Neural cell (in vitro differentiated cells): ENCODE results near the gene TTC34. TPM values are rescaled to one million over a fixed set of nuclear protein-coding genes. Genes with fewer than 3 reads are reported as not detected.

Source experiments
- H2AFZ ChIP-seq: fragments of 200-600, 300-800 bp; sonication (generic), shearing (Covaris generic); 2 replicates; pipeline ENCODE4 v1.6.0; 2014; ENCODE audit warnings: low read depth, mild to moderate bottlenecking, antibody characterized with exemption, low read length, moderate library complexity
- H3F3A ChIP-seq: fragments of 200-600 bp; shearing (Covaris generic); 2 replicates; pipeline ENCODE4 v1.6.1; 2016; ENCODE audit warnings: mild to moderate bottlenecking, moderate library complexity, mixed read lengths, antibody characterized with exemption, low read length; ENCODE audit not compliant: insufficient read depth, poor library complexity, severe bottlenecking
- H3K27ac ChIP-seq: fragments of 200-600, 300-800 bp; sonication (generic), shearing (Covaris generic); 2 replicates; pipeline ENCODE4 v1.5.1; 2014; ENCODE audit warnings: mild to moderate bottlenecking, low read length, moderate library complexity
- H3K27me3 ChIP-seq: fragments of 300-800, 200-600 bp; sonication (generic), shearing (Covaris generic); 2 replicates; pipeline ENCODE4 v1.6.0; 2014; ENCODE audit warnings: mild to moderate bottlenecking, low read depth, low read length, moderate library complexity; ENCODE audit not compliant: insufficient read depth
- H3K36me3 ChIP-seq: fragments of 300-800, 200-600 bp; sonication (generic), shearing (Covaris generic); 2 replicates; pipeline ENCODE4 v1.5.1; 2014; ENCODE audit warnings: mild to moderate bottlenecking, antibody characterized with exemption, low read length, moderate library complexity; ENCODE audit not compliant: insufficient read depth
- H3K4me2 ChIP-seq: fragments of 300-800, 200-600 bp; sonication (generic), shearing (Covaris generic); 2 replicates; pipeline ENCODE4 v1.6.0; 2014; ENCODE audit warnings: mild to moderate bottlenecking, low read length
- H3K4me3 ChIP-seq: fragments of 300-800, 200-600 bp; sonication (generic), shearing (Covaris generic); 2 replicates; pipeline ENCODE4 v1.5.1; 2014; ENCODE audit warnings: mild to moderate bottlenecking, low read length, moderate library complexity
- H3K79me2 ChIP-seq: fragments of 200-600 bp; shearing (Covaris generic); replicated peaks from 2 replicates; pipeline ENCODE4 v1.6.0; 2014; ENCODE audit warnings: mild to moderate bottlenecking, low read length, moderate library complexity; ENCODE audit not compliant: insufficient read depth
- H3K9ac ChIP-seq: fragments of 300-800, 200-600 bp; sonication (generic), shearing (Covaris generic); 2 replicates; pipeline ENCODE4 v1.6.1; 2016; ENCODE audit warnings: mild to moderate bottlenecking, low read length, mixed read lengths
- H3K9me2 ChIP-seq: fragments of 200-600 bp; shearing (Covaris generic); 2 replicates; pipeline ENCODE4 v1.6.1; 2016; ENCODE audit warnings: mild to moderate bottlenecking, low read length, mixed read lengths; ENCODE audit not compliant: insufficient read depth
- H3K9me3 ChIP-seq: fragments of 200-600, 300-800 bp; sonication (generic), shearing (Covaris generic); 2 replicates; pipeline ENCODE4 v1.6.1; 2016; ENCODE audit warnings: mild to moderate bottlenecking, mixed run types, low read length, moderate library complexity, mixed read lengths
- H4K20me1 ChIP-seq: fragments of 200-600 bp; shearing (Covaris generic); 2 replicates; pipeline ENCODE4 v1.6.1; 2016; ENCODE audit warnings: mild to moderate bottlenecking, mixed run types; ENCODE audit not compliant: insufficient read depth
- CTCF ChIP-seq: fragments of 450-650 bp; IDR thresholded peaks from 2 replicates; pipeline ENCODE4 v1.5.1; 2014; ENCODE audit warnings: antibody characterized with exemption, mild to moderate bottlenecking, moderate library complexity; ENCODE audit not compliant: poor library complexity, severe bottlenecking
- EP300 ChIP-seq: fragments of 450-650 bp; conservative IDR thresholded peaks from 2 replicates; pipeline ENCODE4 v1.6.1; 2014; ENCODE audit warnings: antibody characterized with exemption, mild to moderate bottlenecking, moderate library complexity; ENCODE audit not compliant: poor library complexity, severe bottlenecking
- EZH2 ChIP-seq: fragments of 200-600, 300-800 bp; shearing (Covaris generic), sonication (generic); IDR thresholded peaks from 2 replicates; pipeline ENCODE4 v1.6.1; 2014; ENCODE audit warnings: antibody characterized with exemption, low read length, borderline replicate concordance, mild to moderate bottlenecking; ENCODE audit not compliant: insufficient read depth, poor library complexity, severe bottlenecking
- MXI1 ChIP-seq: fragments of 450-650 bp; conservative IDR thresholded peaks from 2 replicates; pipeline ENCODE4 v1.6.1; 2014; ENCODE audit warnings: antibody characterized with exemption, mild to moderate bottlenecking; ENCODE audit not compliant: poor library complexity, severe bottlenecking
- POLR2AphosphoS5 ChIP-seq: IDR thresholded peaks from 2 replicates; pipeline ENCODE4 v1.6.1; 2012
- RAD21 ChIP-seq: fragments of 450-650 bp; conservative IDR thresholded peaks from 2 replicates; pipeline ENCODE4 v1.6.1; 2014; ENCODE audit warnings: antibody characterized with exemption, mild to moderate bottlenecking, moderate library complexity
- SMC3 ChIP-seq: fragments of 450-650 bp; conservative IDR thresholded peaks from 2 replicates; pipeline ENCODE4 v1.6.1; 2014; ENCODE audit warnings: antibody characterized with exemption, mild to moderate bottlenecking, moderate library complexity; ENCODE audit not compliant: poor library complexity
- TAF1 ChIP-seq: IDR thresholded peaks from 2 replicates; pipeline ENCODE4 v1.6.1; 2012; ENCODE audit warnings: low read depth
- polyA plus RNA-seq: library from polyadenylated mRNA; depleted of rRNA; stranded (reverse); fragments of >200 nt; gene quantifications from 2 replicates; pipeline ENCODE4 v1.2.3, GENCODE V29; 2014
- TF ChIP-seq, protein P1 (sequence below): IDR thresholded peaks from 2 replicates; pipeline ENCODE4 v1.6.1; 2012; ENCODE audit warnings: borderline replicate concordance

The TTC34 gene
- polyA plus RNA-seq, 1 donor from 2014 or later: 0.05 TPM

DNA sequence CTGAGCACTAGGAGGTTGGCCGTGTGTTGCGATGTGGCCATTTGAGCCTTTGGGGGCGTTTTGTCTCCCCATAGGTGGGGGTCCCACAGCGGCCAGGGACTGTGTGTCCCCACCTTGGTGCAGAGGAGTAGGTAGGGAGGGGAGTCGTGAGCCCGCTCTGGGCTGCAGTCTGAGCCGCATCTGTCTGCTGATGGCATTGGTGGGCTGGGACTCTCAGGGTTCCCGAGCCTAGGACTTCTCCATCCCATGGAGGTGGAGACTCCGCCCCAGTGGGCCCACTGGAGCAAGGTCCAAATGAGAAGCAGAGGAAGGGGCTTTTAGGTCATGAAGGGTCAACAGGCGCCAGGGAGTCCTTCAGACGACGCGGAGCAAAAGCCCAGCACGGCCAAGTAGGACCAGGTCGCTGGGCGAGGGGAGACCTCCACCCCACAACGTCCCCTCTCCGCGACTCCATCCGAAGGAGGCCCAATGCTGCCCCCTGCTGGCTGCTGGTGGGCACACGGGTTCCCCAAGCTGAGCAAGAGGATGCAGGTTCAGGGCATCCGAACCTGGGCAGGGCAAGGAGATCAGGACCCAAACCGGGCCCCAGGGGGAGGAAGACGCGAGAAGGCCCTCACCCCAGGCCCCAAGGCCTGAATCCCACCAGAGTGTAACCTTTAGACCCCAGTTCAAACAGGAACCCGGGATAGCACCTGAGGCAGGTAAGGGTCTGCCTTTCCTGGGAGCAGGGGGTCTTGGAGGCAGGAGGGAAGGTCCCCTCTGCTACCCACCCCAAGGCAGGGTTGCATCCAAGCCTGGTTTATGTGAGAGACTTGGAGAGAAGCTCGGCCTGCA lies 14.9 kb downstream of the TTC34 start:
- Histone ChIP-seq H3K9me2 (no peaks in the 10 kb centered on the region), H3K4me3 (no peak overlapping the region), H3K27ac (no peak overlapping the region), H3K4me2 (no peak overlapping the region), H3K9me3 (peaks cover 19% of the 10 kb centered on the region), H3K27me3 (no peaks in the 10 kb centered on the region), H3K79me2 (no peaks in the 10 kb centered on the region), H3K9ac (no peak overlapping the region), H3F3A (no peaks in the 10 kb centered on the region), H2AFZ (no peak overlapping the region), H3K36me3 (no peaks in the 10 kb centered on the region), H4K20me1 (no peaks in the 10 kb centered on the region)
- TF ChIP-seq EZH2 (no peak), RAD21 (no peak), POLR2AphosphoS5 (no peak), EP300 (no peak), TAF1 (no peak), SMC3 (no peak), CTCF (no peak), MXI1 (no peak)
- TF ChIP-seq, protein P1, sequence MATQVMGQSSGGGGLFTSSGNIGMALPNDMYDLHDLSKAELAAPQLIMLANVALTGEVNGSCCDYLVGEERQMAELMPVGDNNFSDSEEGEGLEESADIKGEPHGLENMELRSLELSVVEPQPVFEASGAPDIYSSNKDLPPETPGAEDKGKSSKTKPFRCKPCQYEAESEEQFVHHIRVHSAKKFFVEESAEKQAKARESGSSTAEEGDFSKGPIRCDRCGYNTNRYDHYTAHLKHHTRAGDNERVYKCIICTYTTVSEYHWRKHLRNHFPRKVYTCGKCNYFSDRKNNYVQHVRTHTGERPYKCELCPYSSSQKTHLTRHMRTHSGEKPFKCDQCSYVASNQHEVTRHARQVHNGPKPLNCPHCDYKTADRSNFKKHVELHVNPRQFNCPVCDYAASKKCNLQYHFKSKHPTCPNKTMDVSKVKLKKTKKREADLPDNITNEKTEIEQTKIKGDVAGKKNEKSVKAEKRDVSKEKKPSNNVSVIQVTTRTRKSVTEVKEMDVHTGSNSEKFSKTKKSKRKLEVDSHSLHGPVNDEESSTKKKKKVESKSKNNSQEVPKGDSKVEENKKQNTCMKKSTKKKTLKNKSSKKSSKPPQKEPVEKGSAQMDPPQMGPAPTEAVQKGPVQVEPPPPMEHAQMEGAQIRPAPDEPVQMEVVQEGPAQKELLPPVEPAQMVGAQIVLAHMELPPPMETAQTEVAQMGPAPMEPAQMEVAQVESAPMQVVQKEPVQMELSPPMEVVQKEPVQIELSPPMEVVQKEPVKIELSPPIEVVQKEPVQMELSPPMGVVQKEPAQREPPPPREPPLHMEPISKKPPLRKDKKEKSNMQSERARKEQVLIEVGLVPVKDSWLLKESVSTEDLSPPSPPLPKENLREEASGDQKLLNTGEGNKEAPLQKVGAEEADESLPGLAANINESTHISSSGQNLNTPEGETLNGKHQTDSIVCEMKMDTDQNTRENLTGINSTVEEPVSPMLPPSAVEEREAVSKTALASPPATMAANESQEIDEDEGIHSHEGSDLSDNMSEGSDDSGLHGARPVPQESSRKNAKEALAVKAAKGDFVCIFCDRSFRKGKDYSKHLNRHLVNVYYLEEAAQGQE: no peak

DNA sequence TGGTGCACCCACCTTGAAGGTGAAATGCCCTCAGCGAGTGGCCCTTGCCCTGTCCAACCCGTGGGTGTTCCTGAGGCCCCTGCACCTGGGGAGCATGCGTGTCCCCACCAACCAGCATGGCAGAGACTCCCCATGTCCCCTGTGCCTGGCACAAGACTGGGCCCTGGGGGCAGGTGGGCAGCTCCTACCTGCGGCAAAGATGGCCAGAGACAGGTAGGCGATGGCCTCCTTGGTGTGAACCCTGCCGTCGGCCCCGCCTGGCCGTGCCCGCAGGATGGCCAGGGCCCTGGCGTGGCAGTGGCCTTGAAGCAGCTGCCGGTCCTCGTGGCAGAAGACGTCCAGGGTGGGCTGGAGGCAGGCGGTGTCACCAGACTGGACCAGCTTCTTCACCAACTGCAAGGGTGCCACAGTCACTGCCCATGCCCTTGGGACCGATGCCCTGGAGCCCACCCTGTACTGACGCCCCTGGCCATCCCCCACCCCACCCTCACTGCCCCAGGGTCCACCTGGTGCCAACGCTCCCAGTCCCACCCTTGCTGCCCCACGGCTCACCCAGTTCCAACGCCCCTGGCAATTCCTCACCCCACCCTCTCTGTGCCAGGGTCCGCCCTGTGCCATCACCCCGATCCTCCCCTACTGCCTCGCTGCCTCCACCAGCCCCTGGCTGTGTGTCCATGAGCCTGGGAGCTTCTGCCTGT lies 15.7 kb downstream of the TTC34 start:
- Histone ChIP-seq H3K79me2 (no peaks in the 10 kb centered on the region), H3K27ac (no peak overlapping the region), H3K4me3 (no peak overlapping the region), H3K36me3 (no peaks in the 10 kb centered on the region), H4K20me1 (no peaks in the 10 kb centered on the region), H3K4me2 (no peak overlapping the region), H3K9ac (no peak overlapping the region), H3K9me3 (peaks cover 15% of the 10 kb centered on the region), H2AFZ (no peak overlapping the region), H3K27me3 (no peaks in the 10 kb centered on the region), H3K9me2 (no peaks in the 10 kb centered on the region), H3F3A (no peaks in the 10 kb centered on the region)
- TF ChIP-seq, protein P1: no peak
- no peak for TF ChIP-seq EP300
- TF ChIP-seq CTCF: no peak
- no peak for TF ChIP-seq TAF1
- no peak for TF ChIP-seq EZH2
- TF ChIP-seq POLR2AphosphoS5: no peak
- no peak for TF ChIP-seq MXI1
- TF ChIP-seq SMC3: no peak
- TF ChIP-seq RAD21: no peak
